Activated T-cell treated with anti-CD3 and anti-CD28 coated beads for 1 hour (primary cell): ENCODE data around the gene DNAJC16.
"Not testable (repeated sequence)": the region's sequence is repeated elsewhere in the genome, so short reads cannot be mapped to it uniquely, and the experiment has no call there.

ENCODE experiments used
- DNase-seq: peaks from one replicate; pipeline ENCODE4 v3.0.0-alpha.2; 2020; ENCODE audit warnings: low read depth

DNAJC16 gene

GRCh38 chr1:15526490-15527339 is at the start of gene DNAJC16:
Gene DNAJC16 (plus strand): TSS chr1:15526848. CDS start chr1:15529106, 2,258 bp downstream.
- peak; percentile 89 for DNase-seq

GRCh38 chr1:15476927-15477326 is 49.7 kb upstream of the DNAJC16 start:
- DNase-seq = no peak

GRCh38 chr1:15477646-15478212 is 48.9 kb upstream of the DNAJC16 start:
- DNase-seq = no peak

GRCh38 chr1:15479654-15480347 is 46.8 kb upstream of the DNAJC16 start:
- DNase-seq = no peak

GRCh38 chr1:15482455-15482854 is 44.2 kb upstream of the DNAJC16 start:
- DNase-seq = not testable (repeated sequence)

GRCh38 chr1:15482983-15483543 is 43.6 kb upstream of the DNAJC16 start:
- not testable (repeated sequence) for DNase-seq

GRCh38 chr1:15483971-15484370 is 42.7 kb upstream of the DNAJC16 start:
- DNase-seq = no peak

GRCh38 chr1:15484443-15484842 is 42.2 kb upstream of the DNAJC16 start:
- not testable (repeated sequence) for DNase-seq

GRCh38 chr1:15485636-15486035 is 41.0 kb upstream of the DNAJC16 start:
- no peak for DNase-seq

- DNase-seq = not testable (repeated sequence)
Measured at GRCh38 chr1:15486844-15487610, 39.6 kb upstream of the DNAJC16 start.

- no peak for DNase-seq
Measured at GRCh38 chr1:15488371-15488770, 38.3 kb upstream of the DNAJC16 start.

GRCh38 chr1:15489052-15489736 is 37.5 kb upstream of the DNAJC16 start:
- no peak for DNase-seq

GRCh38 chr1:15491010-15491409 is 35.6 kb upstream of the DNAJC16 start:
- not testable (repeated sequence) for DNase-seq

- no peak for DNase-seq
Measured at GRCh38 chr1:15492596-15492995, 34.1 kb upstream of the DNAJC16 start.

- DNase-seq = no peak
Measured at GRCh38 chr1:15493869-15494390, 32.7 kb upstream of the DNAJC16 start.

GRCh38 chr1:15500184-15501178 is 26.2 kb upstream of the DNAJC16 start:
- no peak for DNase-seq

GRCh38 chr1:15501208-15502032 is 25.2 kb upstream of the DNAJC16 start:
- peak; percentile 32 for DNase-seq

GRCh38 chr1:15504436-15504835 is 22.2 kb upstream of the DNAJC16 start:
- DNase-seq = no peak

GRCh38 chr1:15506831-15507230 is 19.8 kb upstream of the DNAJC16 start:
- DNase-seq = no peak
